HG03280 (cell line): ENCODE data around the gene PDE6B.
A peak's percentile ranks its signal among the peaks of the same experiment; 100 is the strongest.
"Not testable (repeated sequence)": the region's sequence is repeated elsewhere in the genome, so short reads cannot be mapped to it uniquely, and the experiment has no call there.

ENCODE experiments used
- ATAC-seq: cut with Tn5 transposase; IDR thresholded peaks from one replicate; pipeline ENCODE4 v1.9.1; 2021; ENCODE audit warnings: mild to moderate bottlenecking, moderate library complexity; ENCODE audit not compliant: unreplicated experiment

Gene PDE6B

DNA sequence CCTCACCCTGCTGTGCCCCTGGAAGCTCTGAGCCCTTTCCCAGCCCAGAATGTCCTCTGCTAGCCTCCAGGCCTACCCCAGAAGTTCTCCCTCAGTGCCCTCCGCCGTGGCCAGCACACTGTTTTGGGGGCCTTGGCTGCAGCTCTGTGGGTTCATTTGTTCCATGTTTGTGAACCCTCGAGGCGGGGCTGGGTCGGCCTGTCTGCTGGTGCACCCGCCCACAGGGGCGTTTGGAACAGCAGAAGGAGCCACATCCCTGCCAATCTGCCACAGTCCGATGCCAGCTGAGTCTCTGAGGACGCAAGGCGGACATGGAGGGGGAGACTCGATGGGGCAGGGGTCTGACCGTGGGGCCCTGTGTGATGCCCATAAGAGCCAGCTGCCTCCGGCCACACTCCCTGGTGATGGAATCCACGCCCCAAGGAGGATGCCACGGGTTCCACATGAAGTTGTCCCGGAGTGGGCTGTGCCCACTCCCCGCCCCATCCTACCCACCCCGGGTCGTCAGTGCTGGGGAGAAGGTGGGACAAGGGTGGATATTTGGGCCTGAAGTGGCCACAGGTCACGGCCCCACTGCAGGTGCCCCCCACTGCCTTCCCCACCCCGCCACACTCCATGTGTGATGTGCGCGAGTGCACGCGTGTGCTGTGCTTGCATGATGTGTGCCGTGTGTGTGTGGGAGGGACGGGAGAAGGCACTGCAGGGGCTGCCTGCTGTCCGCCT is 41.6 kb downstream of the PDE6B start:
- no peak for ATAC-seq

DNA sequence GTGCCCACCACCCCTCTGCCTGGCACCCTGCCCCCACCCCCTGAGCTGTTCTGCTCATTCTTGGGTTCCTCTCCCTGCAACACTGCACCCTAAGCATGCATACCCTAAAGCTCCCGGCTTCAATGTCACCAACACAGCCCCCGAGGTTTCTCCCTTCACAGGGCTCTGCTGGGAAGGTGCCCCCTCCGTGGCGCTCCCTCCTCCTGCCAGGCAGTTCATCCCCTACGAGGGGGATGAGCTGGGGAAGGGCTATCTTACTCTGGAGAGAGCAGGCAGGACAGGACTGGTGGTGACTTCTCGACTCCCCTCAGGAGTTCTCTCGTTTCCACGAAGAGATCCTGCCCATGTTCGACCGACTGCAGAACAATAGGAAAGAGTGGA is 42.2 kb downstream of the PDE6B start:
- ATAC-seq, result no peak

DNA sequence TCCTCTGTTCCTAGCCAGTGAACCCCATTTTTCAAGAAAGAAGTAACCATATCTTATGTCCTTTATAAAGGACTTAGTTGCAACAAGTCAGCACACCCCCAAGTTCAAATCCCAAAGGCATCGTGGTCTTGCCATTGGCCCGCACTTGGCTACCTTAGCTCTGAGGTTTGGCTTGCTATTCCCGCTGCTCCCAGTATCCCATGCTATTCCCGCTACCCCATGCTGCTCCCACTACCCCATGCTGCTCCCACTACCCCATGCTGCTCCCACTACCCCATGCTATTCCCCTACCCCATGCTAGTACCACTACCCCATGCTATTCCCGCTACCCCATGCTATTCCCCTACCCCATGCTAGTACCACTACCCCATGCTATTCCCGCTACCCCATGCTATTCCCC is 42.8 kb downstream of the PDE6B start:
- ATAC-seq, result not testable (repeated sequence)

DNA sequence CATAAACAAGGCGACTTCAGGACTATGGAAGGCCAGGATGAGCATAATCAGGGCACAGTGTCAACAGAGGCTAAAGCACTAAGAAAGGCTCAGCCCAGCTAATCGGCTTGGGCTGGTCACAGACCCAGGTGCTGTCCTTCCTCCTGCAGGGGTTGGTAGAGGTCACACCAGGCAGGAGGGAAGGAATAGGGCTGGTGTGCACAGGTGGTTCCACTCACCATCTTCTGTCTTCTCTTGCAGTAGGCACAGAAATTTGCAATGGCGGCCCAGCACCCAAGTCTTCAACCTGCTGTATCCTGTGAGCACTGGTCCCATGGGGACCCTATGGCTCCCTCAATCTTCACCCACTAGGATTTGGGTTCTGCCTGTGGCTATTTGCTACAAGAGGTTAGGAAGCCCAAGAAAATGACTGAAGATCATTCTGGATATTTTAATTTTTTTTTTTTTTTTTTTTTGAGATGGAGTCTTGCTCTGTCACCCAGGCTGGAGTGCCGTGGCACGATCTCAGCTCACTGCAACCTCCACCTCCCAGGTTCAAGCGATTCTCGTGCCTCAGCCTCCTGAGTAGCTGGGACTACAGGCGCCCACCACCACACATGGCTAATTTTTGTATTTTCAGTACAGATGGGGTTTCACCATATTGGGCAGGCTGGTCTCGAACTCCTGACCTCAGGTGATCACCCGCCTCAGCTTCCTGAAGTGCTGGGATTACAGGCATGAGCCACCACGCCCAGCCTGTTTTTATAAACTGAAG is 44.6 kb downstream of the PDE6B start:
- ATAC-seq, result not testable (repeated sequence)

DNA sequence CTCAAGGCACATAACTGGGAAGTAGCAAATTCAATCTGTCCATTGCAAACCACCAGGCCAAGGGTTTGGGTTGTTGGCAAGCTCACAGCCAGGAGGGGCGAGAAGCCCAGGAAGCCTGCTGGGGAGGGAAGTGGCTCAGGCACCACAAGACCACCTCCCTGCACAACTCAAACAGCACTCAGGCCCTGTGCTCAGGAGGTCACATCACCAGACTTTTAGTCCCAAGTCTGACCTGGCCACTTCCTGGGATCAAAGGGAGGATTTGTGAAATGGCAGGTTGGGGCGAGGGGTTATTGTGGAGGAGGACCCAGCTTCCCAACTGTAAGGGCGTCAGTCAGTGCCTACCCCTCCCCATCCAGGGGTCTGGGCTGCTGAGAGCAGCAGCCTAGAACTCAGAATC is 46.4 kb downstream of the PDE6B start:
- no peak for ATAC-seq

DNA sequence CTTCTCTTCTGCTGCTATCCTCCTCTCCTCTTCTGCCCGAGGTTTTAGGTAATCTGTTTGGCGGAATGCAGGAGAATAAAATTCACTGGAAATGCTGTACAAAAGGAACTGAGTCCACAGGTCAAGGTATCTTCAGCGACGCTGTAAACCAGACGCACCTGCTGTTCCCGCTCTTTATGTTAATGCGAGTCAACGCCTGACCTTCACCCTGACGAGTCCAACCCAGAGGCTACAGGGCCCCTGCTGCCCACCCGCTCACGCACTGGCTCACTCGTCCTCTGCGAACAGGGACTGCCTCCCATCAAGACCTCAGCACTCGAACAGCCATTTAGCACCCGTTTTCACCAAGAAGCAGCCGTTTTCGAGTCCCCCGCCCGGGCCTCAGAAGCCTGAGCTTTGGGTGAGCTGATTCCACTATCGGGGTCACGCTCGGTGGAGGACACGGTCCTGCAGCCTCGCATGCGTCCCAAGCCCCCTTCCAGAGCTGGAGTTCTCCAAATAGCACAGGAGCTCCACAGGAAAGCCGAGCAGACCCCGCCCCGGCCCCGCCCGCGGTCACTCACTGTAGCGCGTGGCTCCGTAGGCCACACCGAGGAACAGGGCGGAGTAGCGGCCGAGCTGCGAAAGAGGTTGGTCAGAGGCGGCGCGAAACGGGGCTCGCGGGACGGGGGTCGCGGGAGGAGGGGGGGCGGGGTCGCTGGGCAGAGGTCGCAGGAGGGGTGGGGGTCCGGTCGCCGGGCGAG is 48.1 kb downstream of the PDE6B start:
- ATAC-seq, result no peak

DNA sequence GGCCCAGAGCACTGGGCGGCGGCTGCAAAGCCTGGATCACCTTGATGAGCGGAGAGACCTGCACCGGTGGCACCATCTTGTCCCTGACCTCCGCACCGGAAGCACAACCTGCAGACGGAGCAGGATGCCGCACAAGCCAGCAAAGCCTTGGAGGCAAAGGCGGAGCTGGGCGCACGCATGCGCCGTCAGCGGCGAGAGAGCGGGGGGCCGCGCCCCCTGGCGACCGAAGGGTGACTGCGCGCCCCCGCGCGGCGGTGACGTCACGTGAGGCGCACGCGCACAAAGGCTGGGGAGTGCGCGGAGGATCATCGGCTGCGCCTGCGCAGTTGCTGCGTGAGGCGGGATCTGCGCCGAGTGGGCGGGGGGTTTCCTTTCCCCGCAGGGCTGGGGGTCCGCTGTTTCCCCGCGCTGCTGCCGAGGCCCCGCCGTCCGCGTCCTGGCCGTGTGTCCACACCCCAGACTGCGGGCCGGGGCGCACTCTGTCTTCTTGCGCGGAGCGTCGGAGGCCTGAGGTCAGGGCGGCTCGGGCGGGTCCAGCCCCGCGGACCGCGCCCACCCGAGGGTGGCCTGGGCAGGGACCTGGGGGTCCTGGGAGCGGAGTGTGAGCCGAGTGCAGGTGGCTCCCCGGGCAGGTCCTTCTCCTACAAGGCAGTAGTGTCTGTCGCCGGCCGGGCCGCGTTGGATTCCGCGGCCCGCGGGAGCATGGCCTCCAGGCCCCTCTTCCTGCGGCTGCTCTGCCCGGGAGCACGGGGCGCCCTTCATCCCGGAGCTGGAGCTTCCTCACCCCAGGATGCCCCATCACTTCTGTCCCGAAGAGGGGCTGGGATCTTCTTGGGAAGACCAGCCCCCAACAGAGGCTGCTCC is 49.0 kb downstream of the PDE6B start, which contains the start of the genes ATP5ME and MYL5:
Gene ATP5ME (minus strand): TSS at position 105 of the 864 bp plus-strand sequence. CDS start 29 bp downstream, at position 76.
Gene MYL5 (plus strand): TSS at position 371 of the 864 bp plus-strand sequence. CDS start 3,485 bp downstream, outside the sequence.
- ATAC-seq, result peak; percentile 74

DNA sequence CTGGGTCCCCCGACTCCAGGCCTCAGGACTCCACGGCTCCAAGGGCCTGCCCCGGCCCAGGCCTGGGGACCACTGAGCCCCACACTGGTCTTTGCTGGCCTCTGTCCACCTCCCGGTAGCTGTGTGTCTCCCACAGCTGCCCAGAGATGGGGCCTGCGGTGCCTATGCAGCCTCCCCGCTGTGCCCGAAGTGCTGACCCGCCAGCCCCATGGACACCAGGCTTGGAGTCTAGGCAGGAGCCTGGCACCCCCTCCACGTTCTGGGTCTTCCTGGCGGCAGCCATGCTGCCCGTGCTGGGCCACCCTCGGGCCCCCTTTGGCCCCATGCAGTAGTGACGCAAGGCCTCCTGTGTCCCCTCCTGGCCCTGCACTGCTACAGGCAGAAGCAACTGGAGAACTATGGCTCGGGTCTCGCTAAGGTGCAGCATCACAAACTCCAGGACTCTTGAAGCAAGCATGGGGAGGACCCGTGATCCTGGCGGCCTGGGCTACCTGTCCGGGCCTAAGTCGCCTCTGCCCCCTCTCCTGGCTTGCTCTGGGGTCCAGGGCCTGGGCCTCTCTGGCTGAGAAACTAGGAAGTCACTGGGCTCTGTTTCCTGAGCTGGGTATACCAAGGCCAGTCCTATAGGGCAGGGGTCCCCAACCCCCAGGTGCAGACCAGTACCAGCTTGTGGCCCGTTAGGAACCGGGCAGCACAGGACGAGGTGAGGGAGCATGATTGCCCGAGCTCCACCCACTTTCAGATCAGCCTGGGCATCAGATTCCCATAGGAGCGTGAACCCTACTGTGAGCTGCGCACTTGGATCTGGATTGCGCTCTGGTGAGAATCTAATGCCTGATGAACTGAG is 49.9 kb downstream of the PDE6B start:
- ATAC-seq, result peak; percentile 0

DNA sequence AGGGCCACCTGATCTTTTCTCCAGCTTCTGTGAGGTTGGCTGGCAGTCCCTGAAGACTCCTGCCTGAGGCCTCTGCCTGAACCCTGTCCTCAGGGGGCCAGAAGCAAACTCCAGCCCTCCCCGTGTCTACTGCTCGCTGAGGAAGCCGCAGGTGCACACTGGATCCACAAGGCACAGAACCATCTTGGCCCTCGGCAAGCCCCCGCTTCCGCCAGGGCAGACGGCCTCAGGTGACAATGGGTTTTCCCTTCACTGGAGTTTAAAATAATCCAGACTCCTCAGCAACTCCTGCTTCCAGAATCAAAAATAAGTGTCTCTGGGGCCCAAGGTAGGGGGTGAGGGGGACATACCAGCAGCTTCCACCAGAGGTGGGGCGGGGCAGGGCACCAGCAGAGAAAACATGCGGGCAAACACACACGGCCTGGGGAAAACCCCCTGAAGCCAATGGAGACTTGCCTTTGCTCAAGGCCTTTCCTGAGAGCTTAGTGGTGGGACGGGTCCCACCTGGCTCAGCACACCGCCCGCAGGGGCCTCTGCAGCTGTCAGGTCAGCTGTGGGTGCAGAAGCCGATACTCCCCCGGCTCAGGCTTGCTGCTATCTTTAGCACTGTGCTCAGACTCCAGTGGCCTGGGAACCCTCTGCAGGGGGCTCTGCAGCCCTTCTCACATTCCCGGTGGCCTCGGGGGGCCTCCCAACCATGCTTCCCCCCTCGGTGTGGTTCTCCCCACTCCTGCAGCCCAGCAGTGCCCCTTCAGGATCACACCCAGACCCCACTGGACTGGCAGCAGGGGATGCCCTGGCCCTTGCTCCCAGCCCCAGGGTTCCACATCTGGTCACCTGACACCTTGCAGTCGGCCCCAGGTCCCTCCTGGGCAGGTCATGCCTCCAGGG is 50.9 kb downstream of the PDE6B start:
- ATAC-seq, result peak; percentile 25

DNA sequence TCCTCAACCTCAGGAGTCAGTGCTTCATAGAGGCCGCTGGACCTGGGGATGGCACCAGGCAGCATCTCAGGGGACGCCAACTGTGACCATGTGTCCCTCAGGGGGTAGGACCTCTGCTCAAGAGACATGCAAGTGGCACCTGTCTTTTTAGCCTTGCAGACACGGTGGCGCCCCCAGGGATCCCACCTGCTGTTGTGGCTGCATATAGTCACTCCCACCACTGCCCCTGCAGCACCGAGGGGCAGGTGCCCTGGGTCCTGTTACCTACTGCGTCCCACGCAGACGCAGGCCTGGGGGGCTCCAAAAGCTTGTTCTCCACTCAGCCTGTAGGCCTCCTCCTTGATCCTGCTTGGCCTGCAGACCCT is 51.5 kb downstream of the PDE6B start:
- ATAC-seq, result no peak

DNA sequence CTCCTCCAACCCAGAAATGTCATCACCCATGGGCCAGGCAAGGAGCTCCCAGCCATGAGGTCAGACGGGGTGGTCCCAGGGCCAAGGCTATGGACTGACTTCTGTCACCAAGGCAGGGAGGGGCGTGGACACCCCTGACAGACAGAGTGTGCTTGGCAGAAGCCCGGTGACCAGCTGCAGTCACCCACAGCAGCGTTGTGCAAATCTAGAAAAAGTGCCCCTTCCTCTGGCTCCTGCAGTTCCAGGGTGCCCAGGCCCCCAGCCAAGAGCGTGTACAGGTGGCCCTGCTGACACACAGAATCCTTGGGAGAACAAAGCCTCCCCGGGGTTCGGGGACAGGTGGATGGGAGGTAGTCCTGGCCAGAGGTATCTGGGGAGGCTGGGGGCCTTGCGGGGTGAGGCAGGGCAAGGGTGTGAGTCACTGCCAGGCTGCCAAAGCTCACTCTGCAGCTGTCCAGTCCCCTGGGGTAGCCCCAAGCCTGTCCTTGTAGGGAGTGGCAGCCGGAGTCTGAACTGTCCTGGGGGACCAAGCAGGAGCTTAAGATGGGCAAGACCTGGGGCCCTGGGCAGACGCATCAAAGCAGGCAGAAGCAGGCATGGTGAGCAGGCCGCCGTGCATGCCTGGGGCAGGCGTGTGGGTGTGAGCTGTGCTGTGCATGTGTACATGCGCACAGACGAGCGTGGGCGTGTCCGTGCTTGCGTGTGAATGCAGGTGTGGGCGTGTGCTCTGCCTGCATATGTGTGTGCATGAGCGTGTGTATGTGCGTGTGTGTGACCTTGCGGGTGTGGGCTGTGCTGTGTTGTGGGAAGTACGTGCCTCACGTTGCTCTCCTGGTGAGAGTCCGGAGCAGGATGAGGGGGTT is 52.3 kb downstream of the PDE6B start:
- ATAC-seq, result no peak

DNA sequence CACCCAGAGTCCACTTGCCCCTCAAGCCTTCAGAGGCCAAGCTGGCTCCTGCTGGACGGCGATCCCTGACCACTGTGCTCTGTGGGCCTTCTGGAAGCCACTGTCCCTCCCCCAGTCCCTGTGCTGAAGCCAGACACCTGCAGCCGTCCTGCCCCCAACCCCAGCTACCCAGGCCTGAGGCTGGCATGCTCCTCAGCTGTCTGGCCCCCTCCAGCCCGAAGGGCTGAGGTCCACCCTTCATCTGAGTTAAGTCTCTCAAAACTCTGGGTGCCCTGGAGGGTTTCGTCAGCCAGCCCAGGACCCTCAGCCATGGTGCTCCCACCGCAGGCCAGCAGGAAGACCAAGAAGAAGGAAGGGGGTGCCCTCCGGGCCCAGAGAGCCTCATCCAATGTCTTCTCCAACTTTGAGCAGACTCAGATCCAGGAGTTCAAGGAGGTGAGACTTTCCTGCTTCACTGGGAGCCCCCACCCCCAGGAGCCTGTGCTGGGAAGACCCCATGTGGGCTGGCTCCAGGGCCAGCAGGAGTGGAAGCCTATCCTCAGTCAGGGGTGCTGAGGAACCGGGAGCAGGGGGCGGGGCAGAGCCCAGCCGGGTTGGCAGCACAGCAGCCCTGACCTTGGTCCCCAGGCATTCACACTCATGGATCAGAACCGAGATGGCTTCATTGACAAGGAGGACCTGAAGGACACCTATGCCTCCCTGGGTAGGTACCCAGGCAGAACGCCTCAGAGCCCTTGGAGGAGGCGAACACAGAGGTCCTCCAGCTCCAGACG is 53.1 kb downstream of the PDE6B start:
- no peak for ATAC-seq

DNA sequence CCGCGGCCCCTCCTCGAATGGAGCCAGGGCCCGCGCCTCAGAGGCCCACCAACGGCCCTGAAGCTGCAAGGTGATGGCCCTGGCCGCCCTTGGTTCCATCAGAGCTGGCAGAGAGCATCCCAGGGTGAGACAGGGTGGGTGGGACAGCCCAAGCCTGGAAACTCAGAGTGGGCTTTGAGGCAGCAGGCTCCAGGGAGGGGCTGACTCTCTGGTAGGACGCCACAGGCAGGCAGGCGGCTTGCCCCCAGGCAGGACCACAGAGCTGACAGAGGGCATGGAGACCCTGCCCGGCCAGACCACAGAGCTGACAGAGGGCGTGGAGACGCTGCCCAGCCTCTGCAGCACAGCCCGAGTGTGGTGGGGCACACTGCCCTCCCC is 53.7 kb downstream of the PDE6B start:
- ATAC-seq, result no peak

DNA sequence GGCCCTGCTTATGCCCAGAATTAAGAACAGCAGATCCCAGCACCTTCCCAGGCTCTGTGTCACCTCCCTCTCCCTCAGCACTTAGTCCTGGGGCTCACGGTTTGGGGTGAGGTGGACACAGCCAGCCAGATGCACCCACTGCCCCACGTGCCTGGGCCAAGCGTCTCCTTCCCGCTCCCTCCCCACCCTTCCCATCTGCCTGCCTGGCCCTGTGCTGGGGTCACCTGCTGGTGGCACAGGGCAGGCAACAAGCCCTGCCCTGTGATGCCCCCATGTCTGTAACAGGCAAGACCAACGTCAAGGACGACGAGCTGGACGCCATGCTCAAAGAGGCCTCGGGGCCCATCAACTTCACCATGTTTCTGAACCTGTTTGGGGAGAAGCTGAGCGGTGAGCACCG is 54.3 kb downstream of the PDE6B start:
- no peak for ATAC-seq

DNA sequence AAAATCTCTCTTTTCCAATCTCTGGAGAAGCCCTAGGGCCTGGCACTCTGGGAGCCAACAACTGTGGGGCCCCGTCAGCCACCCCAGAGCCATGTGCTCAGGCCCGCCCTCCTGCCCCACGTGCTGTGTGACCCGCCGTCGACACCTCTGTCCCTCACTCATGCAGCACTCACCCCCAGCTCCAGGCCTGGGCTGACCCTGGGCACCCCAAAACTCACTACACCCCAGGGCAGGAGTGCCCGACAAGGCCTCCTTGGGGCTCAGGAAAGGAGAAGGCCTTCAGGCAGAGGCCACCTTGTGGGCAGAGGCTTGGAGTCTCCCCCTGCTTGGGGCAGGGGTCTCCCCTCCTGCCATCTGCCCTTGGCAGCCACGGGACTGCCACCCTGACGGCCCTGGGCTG is 54.7 kb downstream of the PDE6B start:
- ATAC-seq, result no peak

DNA sequence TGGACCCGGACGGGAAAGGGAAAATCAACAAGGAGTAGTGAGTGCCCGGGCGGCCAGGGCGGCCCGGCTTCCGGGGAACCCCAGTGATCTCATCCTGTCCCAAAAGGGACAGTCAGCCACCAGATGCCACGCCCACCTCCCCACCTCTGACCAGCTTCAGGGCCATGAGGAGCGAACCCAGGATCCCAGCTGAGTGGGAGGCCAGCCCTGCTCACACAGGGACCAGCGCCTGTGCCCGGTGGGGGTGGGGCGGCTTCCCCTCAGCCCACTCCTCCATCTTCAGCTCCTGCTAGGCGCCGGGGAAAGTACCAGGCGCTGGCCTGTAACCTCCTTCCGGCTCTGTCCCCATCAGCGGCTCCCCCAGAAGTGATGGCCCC is 55.2 kb downstream of the PDE6B start:
- no peak for ATAC-seq
